Measurements from ENCODE around the gene ITIH1.
"Not testable (repeated sequence)": the region's sequence is repeated elsewhere in the genome, so short reads cannot be mapped to it uniquely, and the experiment has no call there.

ITIH1 gene

GRCh38 chr3:52777127-52777958, at the start of gene ITIH1:
Gene ITIH1 (plus strand): TSS chr3:52777599. CDS start chr3:52777616, 17 bp downstream.
- DNase-seq = no peak

- not testable (repeated sequence) for DNase-seq
Observed at GRCh38 chr3:52728753-52729152, 48.6 kb upstream of the ITIH1 start.

- DNase-seq = peak in 1 of 2 donors; percentile 23
Observed at GRCh38 chr3:52730681-52731080, 46.7 kb upstream of the ITIH1 start.

- DNase-seq = no peak
Observed at GRCh38 chr3:52731590-52731989, 45.8 kb upstream of the ITIH1 start.

GRCh38 chr3:52733256-52733891, 44.0 kb upstream of the ITIH1 start:
- no peak for DNase-seq

- DNase-seq = no peak
Observed at GRCh38 chr3:52739730-52740129, 37.7 kb upstream of the ITIH1 start.

- peak in 1 of 2 donors; percentile 18 for DNase-seq
Observed at GRCh38 chr3:52742418-52743041, 34.9 kb upstream of the ITIH1 start.

- DNase-seq = no peak
Observed at GRCh38 chr3:52743152-52743551, 34.2 kb upstream of the ITIH1 start.

GRCh38 chr3:52743721-52744120, 33.7 kb upstream of the ITIH1 start:
- DNase-seq = no peak

- peak in 1 of 2 donors; percentile 32 for DNase-seq
Observed at GRCh38 chr3:52752045-52752660, 25.2 kb upstream of the ITIH1 start.

- DNase-seq = no peak
Observed at GRCh38 chr3:52754373-52754772, 23.0 kb upstream of the ITIH1 start.

- no peak for DNase-seq
Observed at GRCh38 chr3:52756141-52756540, 21.3 kb upstream of the ITIH1 start.

- DNase-seq = no peak
Observed at GRCh38 chr3:52763466-52763865, 13.9 kb upstream of the ITIH1 start.

GRCh38 chr3:52769786-52770455, 7.5 kb upstream of the ITIH1 start:
- no peak for DNase-seq

GRCh38 chr3:52770496-52771333, 6.7 kb upstream of the ITIH1 start, which contains the start of gene NEK4:
Gene NEK4 (minus strand): TSS chr3:52770940. CDS start chr3:52770746, 194 bp downstream.
- peak; percentile 73 to 89 for DNase-seq

GRCh38 chr3:52771334-52771681, 6.1 kb upstream of the ITIH1 start:
- DNase-seq = no peak

GRCh38 chr3:52771702-52772101, 5.7 kb upstream of the ITIH1 start:
- no peak for DNase-seq

GRCh38 chr3:52773361-52774065, 3.9 kb upstream of the ITIH1 start:
- DNase-seq = no peak

- no peak for DNase-seq
Observed at GRCh38 chr3:52774066-52774713, 3.2 kb upstream of the ITIH1 start.
